Breast epithelium (tissue), 4 donors: ENCODE results near the gene NHERF2. TPM values are rescaled to one million over a fixed set of nuclear protein-coding genes. Genes with fewer than 3 reads are reported as not detected.

Experiments
- DNase-seq, 2 donors: peaks; one replicate each; pipeline ENCODE4 v3.0.0-alpha.2; 2019; ENCODE audit warnings: low spot score in 2 of 2
- H3K27ac ChIP-seq, 2 donors: fragments of 200-600 bp; sonication (generic) in 1 of 2; one replicate each; pipeline ENCODE4 v1.5.1; 2016 to 2019; ENCODE audit warnings: mild to moderate bottlenecking in 1 of 2
- H3K27me3 ChIP-seq, 2 donors: fragments of 200-600 bp; sonication (generic) in 1 of 2; one replicate each; pipeline versions ENCODE4 v1.5.1 to v1.6.0; 2017 to 2019; ENCODE audit warnings: control low read depth in 1 of 2, mild to moderate bottlenecking in 1 of 2
- H3K36me3 ChIP-seq: fragments of 200-600 bp; one replicate; pipeline ENCODE4 v1.5.1; 2019
- H3K4me1 ChIP-seq, 2 donors: fragments of 200-600 bp; sonication (generic); one replicate each; pipeline ENCODE4 v1.5.1; 2016 to 2019; ENCODE audit warnings: control low read depth in 1 of 2
- H3K4me3 ChIP-seq, 3 donors: fragments of 200-600 bp; sonication (generic); 1 replicate in 2 of 3; 2 replicates in 1 of 3; pipeline ENCODE4 v1.5.1; 2016 to 2019; ENCODE audit warnings: mild to moderate bottlenecking in 3 of 3, moderate library complexity in 2 of 3
- H3K9me3 ChIP-seq, 2 donors: fragments of 200-600 bp; sonication (generic) in 1 of 2; one replicate each; pipeline ENCODE4 v1.5.1; 2016 to 2019; ENCODE audit warnings: control low read depth in 1 of 2
- CTCF ChIP-seq, 3 donors: fragments of 450-650 bp; IDR thresholded peaks; one replicate each; pipeline ENCODE4 v1.5.1; 2016 to 2017; ENCODE audit warnings: antibody characterized with exemption in 3 of 3, mild to moderate bottlenecking in 3 of 3, moderate library complexity in 3 of 3
- POLR2A ChIP-seq: fragments of 450-650 bp; IDR thresholded peaks from one replicate; pipeline ENCODE4 v1.6.1; 2016; ENCODE audit warnings: antibody characterized with exemption, mild to moderate bottlenecking, moderate library complexity
- POLR2AphosphoS5 ChIP-seq, 3 donors: sonication (generic); formaldehyde crosslinking; IDR thresholded peaks; one replicate each; pipeline ENCODE4 v1.6.1; 2017; ENCODE audit warnings: antibody characterized with exemption in 3 of 3
- intact Hi-C: fragments of 100-400 bp; cut with DNase I; formaldehyde crosslinking; loops from one replicate; pipeline ENCODE4 v1.15.1; 2023; ENCODE audit warnings: low total_unique reads
- total RNA-seq, 3 donors: library from RNA; depleted of rRNA; stranded (reverse); fragments of >200 nt; gene quantifications; one replicate each; pipeline ENCODE4 v1.1.0, GENCODE V29; 2016

Gene NHERF2
- total RNA-seq, 3 donors from 2014 or later: 31.5 to 58.3 (median 38.9) TPM

GRCh38 chr16:1979271-1980029 lies 47.3 kb upstream of the NHERF2 start:
- Histone ChIP-seq H3K27me3 (peaks cover 0 to 14% of the 10 kb centered on the region in 2 donors), H3K4me1 (peaks cover 0 to 5% of the 10 kb centered on the region in 2 donors), H3K27ac (peak overlapping the region; percentile 38 to 51)

GRCh38 chr16:1980030-1980769 lies 46.5 kb upstream of the NHERF2 start:
- DNase-seq: no peak
- Histone ChIP-seq H3K27me3 (peaks cover 0 to 14% of the 10 kb centered on the region in 2 donors), H3K27ac (no peak overlapping the region), H3K36me3 (peaks cover 6% of the 10 kb centered on the region), H3K4me1 (peaks cover 5 to 12% of the 10 kb centered on the region in 2 donors), H3K9me3 (no peaks in the 10 kb centered on the region), H3K4me3 (peak overlapping the region in 2 of 3 donors; percentile 36 to 60)
- no peak for TF ChIP-seq POLR2AphosphoS5 (IDR thresholded peaks at IDR 0.05)
- no peak for TF ChIP-seq CTCF (IDR thresholded peaks at IDR 0.05)
- no peak for TF ChIP-seq POLR2A
- intact Hi-C loops: no loop called here

More at GRCh38 chr16:1979271-1980029, 47.3 kb upstream of the NHERF2 start:
- intact Hi-C loops: no loop called here
- DNase-seq: peak in 1 of 2 donors; percentile 84
- Histone ChIP-seq H3K9me3 (no peaks in the 10 kb centered on the region), H3K36me3 (peaks cover 10% of the 10 kb centered on the region), H3K4me3 (peak overlapping the region in 2 of 3 donors; percentile 36 to 60)
- no peak for TF ChIP-seq POLR2AphosphoS5 (IDR thresholded peaks at IDR 0.05)
- no peak for TF ChIP-seq CTCF (IDR thresholded peaks at IDR 0.05)
- TF ChIP-seq POLR2A: no peak

DNA sequence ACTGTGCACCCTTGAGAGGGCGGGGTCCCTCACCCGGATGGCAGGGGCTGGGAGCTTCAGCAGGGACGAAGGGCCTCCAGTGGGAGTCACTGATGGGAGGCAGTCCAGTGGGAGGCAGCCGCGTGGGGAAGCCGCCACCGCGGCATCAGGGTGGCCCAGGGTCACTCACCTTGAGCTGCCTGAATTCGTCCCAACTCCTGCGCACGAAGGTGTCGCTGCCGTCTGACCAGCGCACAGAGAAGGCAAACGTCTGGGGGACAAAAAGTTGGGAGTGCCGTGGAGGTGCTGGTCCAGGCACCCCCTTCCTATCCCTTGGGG lies 46.0 kb upstream of the NHERF2 start:
- Histone ChIP-seq H3K27me3 (peaks cover 0 to 14% of the 10 kb centered on the region in 2 donors), H3K9me3 (no peaks in the 10 kb centered on the region), H3K27ac (no peak overlapping the region), H3K4me3 (no peak overlapping the region), H3K4me1 (peaks cover 8 to 14% of the 10 kb centered on the region in 2 donors), H3K36me3 (peaks cover 6% of the 10 kb centered on the region)
- TF ChIP-seq CTCF (IDR thresholded peaks at IDR 0.05) (no peak), POLR2A (no peak), POLR2AphosphoS5 (IDR thresholded peaks at IDR 0.05) (no peak)
- intact Hi-C loops: no loop called here
- no peak for DNase-seq

- Histone ChIP-seq H3K4me1 (peaks cover 8 to 14% of the 10 kb centered on the region in 2 donors), H3K36me3 (peaks cover 6% of the 10 kb centered on the region), H3K4me3 (peak within 1 kb of the TSS in 1 of 3 donors; percentile 60), H3K9me3 (no peaks in the 10 kb centered on the region), H3K27ac (peak within 1 kb of the TSS in 1 of 2 donors; percentile 42), H3K27me3 (peaks cover 0 to 14% of the 10 kb centered on the region in 2 donors)
- intact Hi-C loops: no loop called here
- no peak for DNase-seq
- TF ChIP-seq POLR2AphosphoS5 (IDR thresholded peaks at IDR 0.05): no peak
- TF ChIP-seq CTCF (IDR thresholded peaks at IDR 0.05): no peak
- TF ChIP-seq POLR2A: no peak
Observed at GRCh38 chr16:1981398-1981836, 45.3 kb upstream of the NHERF2 start, which contains the start of gene NOXO1. Gene NOXO1 (minus strand): TSS chr16:1981469. CDS start chr16:1981179, 290 bp downstream.
